Ovary (tissue), 9 donors: ENCODE data around the gene RTN1. TPM values are rescaled to one million over a fixed set of nuclear protein-coding genes. Genes with fewer than 3 reads are reported as not detected.

ENCODE experiments used
- DNase-seq, 5 donors: peaks; one replicate each; pipeline ENCODE4 v3.0.0-alpha.2; 2019 to 2020
- H3K27ac ChIP-seq, 2 donors: fragments of 200-600 bp; one replicate each; pipeline versions ENCODE4 v1.5.1 to v1.8.0; 2019 to 2022
- H3K27me3 ChIP-seq: fragments of 200-600 bp; one replicate; pipeline ENCODE4 v1.8.0; 2022
- H3K36me3 ChIP-seq: fragments of 200-600 bp; sonication (generic); one replicate; pipeline ENCODE4 v1.5.1; 2019
- H3K4me1 ChIP-seq: one replicate; pipeline ENCODE4 v1.8.1; 2013; ENCODE audit warnings: mild to moderate bottlenecking, moderate library complexity; ENCODE audit not compliant: insufficient read depth
- H3K4me3 ChIP-seq: fragments of 200-600 bp; sonication (generic); one replicate; pipeline ENCODE4 v1.5.1; 2017
- H3K9me3 ChIP-seq, 2 donors: fragments of 200-600 bp in 1 of 2; sonication (generic) in 1 of 2; one replicate each; pipeline versions ENCODE4 v1.5.1 to v1.8.1; 2013 to 2019; ENCODE audit warnings: mild to moderate bottlenecking in 1 of 2, moderate library complexity in 1 of 2
- EP300 ChIP-seq: sonication (generic); formaldehyde crosslinking; IDR thresholded peaks from one replicate; pipeline ENCODE4 v1.6.1; 2017; ENCODE audit warnings: antibody characterized with exemption
- POLR2A ChIP-seq: fragments of 450-650 bp; IDR thresholded peaks from one replicate; pipeline ENCODE4 v1.6.1; 2017; ENCODE audit warnings: antibody characterized with exemption, mild to moderate bottlenecking, moderate library complexity
- WGBS, 3 donors: extraction: QIAGEN DNeasy Blood & Tissue Kit in 1 of 3; methylation state at CpG; one replicate each; pipeline versions ENCODE4 v1.1.5 to v1.1.7; 2013 to 2017; 5-methylcytosine and 5-hydroxymethylcytosine counted together
- intact Hi-C, 4 donors: fragments of 100-400 bp; cut with DNase I; formaldehyde crosslinking; loops; one replicate each; pipeline versions ENCODE4 v1.11.0 to v1.15.1; 2022 to 2023
- polyA plus RNA-seq, 2 donors: library from polyadenylated mRNA; stranded (reverse); fragments of 200-250 nt in 1 of 2; fragments of 350-450 nt in 1 of 2; fragmentation: Illumina TruSeq in 1 of 2; extraction: RNeasy Lipid Tissue Mini Kit (QIAGEN cat#74804) in 1 of 2; gene quantifications; one replicate each; pipeline ENCODE4 v1.2.3, GENCODE V29; 2013 to 2014
- total RNA-seq, 7 donors: library from RNA; depleted of rRNA in 2 of 7; stranded (reverse); fragments of >200 nt in 2 of 7; fragmentation: NEBNext Ultra II Directional in 3 of 7; extraction: Animal tissue kit (Norgen Biotek cat#: 25700) in 3 of 7; gene quantifications; one replicate each; pipeline versions ENCODE4 v1.1.0 to v1.2.4, GENCODE V29; 2016 to 2023
- TF ChIP-seq, protein P1 (sequence below), 3 donors: fragments of 450-650 bp in 2 of 3; fragments of 200-600 bp in 1 of 3; IDR thresholded peaks; one replicate each; pipeline versions ENCODE4 v1.5.1 to v1.8.0; 2016 to 2022; ENCODE audit warnings: antibody characterized with exemption in 3 of 3, mild to moderate bottlenecking in 1 of 3
- donor health status: DM: no; HTN: no; CAD: no; lungs with moderate emphysema.
- donor health status: DM: no; HTN: no; CAD: no.
- donor health status: Bipolar disorder and iron deficiency.
- donor health status: DM: yes; HTN: yes; CAD: no.
- donor health status: DM: no; HTN: no; CAD: no.
- donor health status: DM: yes; HTN: yes; CAD: no.

RTN1 gene
- total and polyA plus RNA-seq, 9 donors = 0.51 to 10.2 (median 1.00) TPM

DNA sequence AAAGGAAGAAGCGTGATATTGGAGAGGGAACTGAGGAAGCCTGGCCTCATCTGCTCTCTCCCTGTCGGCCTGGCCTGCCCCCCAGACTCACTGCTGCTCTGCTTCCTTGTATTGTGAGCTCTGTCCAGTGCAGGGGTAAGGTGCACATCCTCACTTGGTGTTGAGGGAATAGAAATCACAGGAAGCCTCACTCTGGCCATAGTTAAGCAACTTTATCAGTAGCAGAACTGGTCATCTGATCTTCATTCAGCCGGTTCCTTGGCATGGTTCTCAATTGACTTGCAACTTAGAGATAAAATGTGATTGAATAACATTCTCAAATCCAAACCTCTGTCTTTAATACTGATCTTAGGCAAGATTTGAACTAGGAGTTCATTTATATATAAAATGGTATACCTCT lies 282.5 kb downstream of the RTN1 start:
- Histone ChIP-seq H3K36me3 (no peaks in the 10 kb centered on the region), H3K4me1 (no peaks in the 10 kb centered on the region), H3K27me3 (no peaks in the 10 kb centered on the region), H3K27ac (no peak overlapping the region), H3K4me3 (no peak overlapping the region), H3K9me3 (no peaks in the 10 kb centered on the region)
- TF ChIP-seq EP300 = no peak
- TF ChIP-seq, protein P1, sequence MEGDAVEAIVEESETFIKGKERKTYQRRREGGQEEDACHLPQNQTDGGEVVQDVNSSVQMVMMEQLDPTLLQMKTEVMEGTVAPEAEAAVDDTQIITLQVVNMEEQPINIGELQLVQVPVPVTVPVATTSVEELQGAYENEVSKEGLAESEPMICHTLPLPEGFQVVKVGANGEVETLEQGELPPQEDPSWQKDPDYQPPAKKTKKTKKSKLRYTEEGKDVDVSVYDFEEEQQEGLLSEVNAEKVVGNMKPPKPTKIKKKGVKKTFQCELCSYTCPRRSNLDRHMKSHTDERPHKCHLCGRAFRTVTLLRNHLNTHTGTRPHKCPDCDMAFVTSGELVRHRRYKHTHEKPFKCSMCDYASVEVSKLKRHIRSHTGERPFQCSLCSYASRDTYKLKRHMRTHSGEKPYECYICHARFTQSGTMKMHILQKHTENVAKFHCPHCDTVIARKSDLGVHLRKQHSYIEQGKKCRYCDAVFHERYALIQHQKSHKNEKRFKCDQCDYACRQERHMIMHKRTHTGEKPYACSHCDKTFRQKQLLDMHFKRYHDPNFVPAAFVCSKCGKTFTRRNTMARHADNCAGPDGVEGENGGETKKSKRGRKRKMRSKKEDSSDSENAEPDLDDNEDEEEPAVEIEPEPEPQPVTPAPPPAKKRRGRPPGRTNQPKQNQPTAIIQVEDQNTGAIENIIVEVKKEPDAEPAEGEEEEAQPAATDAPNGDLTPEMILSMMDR (IDR thresholded peaks at IDR 0.05) = no peak
- no peak for TF ChIP-seq POLR2A
- intact Hi-C loops = no loop called here
- 66 to 72% (median 66%) methylated on average over 3 of the region's 3 CpGs for WGBS, 3 donors
- no peak for DNase-seq

DNA sequence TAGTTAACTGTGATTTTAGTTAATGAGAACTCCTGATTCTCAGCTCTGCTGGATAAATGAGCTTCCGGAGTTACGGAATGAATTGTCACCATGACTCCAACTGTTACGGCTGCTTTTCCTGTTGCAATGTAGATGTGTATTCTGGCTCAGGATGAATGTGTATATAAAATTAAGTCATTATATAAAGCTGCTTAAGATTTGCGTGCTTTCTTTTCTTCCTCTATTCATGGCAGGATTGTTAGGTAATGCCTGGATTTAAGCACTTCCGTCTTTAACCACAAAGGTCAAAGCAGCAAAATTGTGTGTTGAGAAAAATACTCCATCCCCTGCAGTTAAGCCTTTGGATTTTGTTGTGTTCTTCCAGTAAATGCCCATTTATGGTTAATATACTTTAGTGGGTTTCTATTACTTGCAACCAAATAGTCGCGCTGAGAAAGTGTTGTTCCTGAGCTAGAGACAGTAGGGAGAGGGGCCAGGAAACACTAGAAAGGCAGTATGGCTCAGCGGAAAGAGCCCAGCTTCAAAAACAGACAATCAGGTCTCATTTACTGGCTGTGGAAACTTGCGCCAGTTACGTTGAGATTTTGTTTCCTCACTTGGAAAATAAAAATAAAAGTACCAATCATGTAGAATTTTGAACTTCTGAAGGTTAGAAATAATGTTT lies 284.6 kb downstream of the RTN1 start:
- H3K4me1 ChIP-seq = no peaks in the 10 kb centered on the region
- H3K27ac ChIP-seq = no peak overlapping the region
- TF ChIP-seq, protein P1 (IDR thresholded peaks at IDR 0.05) = no peak
- TF ChIP-seq POLR2A (no peak), EP300 (no peak)
- 80 to 83% (median 82%) methylated on average over 10 of the region's 10 CpGs for WGBS, 3 donors
- DNase-seq = no peak
- intact Hi-C loops = no loop called here
- no peaks in the 10 kb centered on the region for H3K27me3 ChIP-seq
- H3K4me3 ChIP-seq = no peak overlapping the region
- no peaks in the 10 kb centered on the region for H3K36me3 ChIP-seq
- H3K9me3 ChIP-seq = no peaks in the 10 kb centered on the region

DNA sequence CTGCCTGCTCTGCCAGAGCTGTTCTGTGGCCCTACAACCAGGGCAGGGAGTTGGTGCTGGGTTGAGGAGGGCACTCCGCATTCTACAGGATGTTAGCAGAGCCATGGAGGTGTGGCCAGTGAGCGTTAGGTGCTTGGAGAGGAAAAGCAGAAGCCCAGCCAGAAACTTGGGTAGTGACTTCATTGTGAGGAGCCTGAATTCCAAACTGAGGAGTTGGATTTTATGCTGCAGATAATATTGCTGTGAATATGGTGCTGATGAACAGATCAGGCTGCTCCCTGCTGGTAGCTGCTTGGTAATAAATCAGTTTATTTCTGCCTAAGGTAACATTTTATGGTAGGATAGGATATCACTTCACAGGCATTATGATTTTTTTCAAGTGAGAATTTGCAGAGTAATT lies 286.8 kb downstream of the RTN1 start:
- intact Hi-C loops = no loop called here
- TF ChIP-seq, protein P1 (IDR thresholded peaks at IDR 0.05) = no peak
- TF ChIP-seq EP300 = no peak
- TF ChIP-seq POLR2A = no peak
- no peak for DNase-seq
- Histone ChIP-seq H3K4me3 (no peak overlapping the region), H3K9me3 (no peaks in the 10 kb centered on the region), H3K36me3 (no peaks in the 10 kb centered on the region), H3K27me3 (no peaks in the 10 kb centered on the region), H3K4me1 (no peaks in the 10 kb centered on the region), H3K27ac (no peak overlapping the region)
- 39 to 56% (median 49%) methylated on average over 2 of the region's 2 CpGs for WGBS, 3 donors

DNA sequence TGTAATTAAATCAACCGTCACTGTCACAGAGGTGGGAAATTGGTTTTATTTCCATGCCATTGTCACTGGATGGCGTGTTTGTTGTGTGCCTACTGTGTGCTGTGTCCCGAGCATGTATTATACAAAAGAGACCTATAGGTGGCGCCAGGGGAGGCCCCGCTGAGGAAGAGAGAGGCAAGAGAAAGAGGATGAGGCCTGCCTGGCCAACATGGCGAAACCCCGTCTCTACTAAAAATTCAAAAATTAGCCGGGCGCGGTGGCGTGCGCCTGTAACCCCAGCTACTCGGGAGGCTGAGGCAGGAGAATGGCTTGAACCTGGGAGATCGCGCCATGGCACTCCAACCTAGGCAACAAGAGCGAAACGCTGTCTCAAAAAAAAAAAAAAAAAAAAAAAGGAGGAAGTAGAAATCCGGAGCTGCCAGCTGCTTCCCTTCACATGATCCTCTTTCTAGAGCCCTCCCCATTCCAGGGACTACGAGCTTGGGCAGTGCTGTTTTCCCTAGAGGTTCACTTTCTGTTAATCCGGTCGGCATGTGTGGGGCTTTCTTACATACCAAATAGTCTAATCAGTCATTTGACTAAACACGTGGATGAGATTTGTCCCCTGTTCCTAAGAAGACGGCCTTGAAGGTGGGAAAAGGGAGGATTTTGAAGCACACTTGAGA lies 287.6 kb downstream of the RTN1 start:
- intact Hi-C loops = no loop called here
- Histone ChIP-seq H3K4me3 (no peak overlapping the region), H3K27ac (no peak overlapping the region), H3K27me3 (no peaks in the 10 kb centered on the region), H3K36me3 (no peaks in the 10 kb centered on the region), H3K4me1 (no peaks in the 10 kb centered on the region), H3K9me3 (no peaks in the 10 kb centered on the region)
- no peak for DNase-seq
- TF ChIP-seq, protein P1 (IDR thresholded peaks at IDR 0.05) = no peak
- no peak for TF ChIP-seq EP300
- no peak for TF ChIP-seq POLR2A
- 77 to 81% (median 81%) methylated on average over 23 of the region's 23 CpGs for WGBS, 3 donors
